Midbrain (tissue), 1 donor: ENCODE data around the gene CHL1.
"Not testable (repeated sequence)": the region's sequence is repeated elsewhere in the genome, so short reads cannot be mapped to it uniquely, and the experiment has no call there.

ENCODE experiments used
- DNase-seq: peaks from one replicate; lab custom pipeline; 2025; lab: John Stamatoyannopoulos, UW

CHL1 gene

DNA sequence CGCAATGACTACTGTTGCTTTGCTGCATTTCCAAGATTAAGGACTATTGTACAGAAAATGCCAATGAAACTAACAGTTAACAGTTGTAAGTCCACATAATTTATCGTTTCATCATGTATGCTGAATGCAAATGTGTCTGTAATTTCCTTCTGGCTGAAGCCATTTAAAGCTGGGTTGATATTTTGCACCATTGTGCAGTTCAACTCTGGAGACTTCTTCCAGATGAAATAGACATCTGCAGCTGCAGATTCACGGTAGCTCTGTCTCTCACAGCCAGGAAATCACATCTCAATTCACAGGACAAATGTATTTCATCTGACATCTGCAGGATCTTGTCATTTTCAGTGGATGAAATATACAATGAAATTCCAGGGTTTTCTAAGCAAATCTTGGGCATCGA, 145.4 kb downstream of the CHL1 start:
- no peak for DNase-seq

DNA sequence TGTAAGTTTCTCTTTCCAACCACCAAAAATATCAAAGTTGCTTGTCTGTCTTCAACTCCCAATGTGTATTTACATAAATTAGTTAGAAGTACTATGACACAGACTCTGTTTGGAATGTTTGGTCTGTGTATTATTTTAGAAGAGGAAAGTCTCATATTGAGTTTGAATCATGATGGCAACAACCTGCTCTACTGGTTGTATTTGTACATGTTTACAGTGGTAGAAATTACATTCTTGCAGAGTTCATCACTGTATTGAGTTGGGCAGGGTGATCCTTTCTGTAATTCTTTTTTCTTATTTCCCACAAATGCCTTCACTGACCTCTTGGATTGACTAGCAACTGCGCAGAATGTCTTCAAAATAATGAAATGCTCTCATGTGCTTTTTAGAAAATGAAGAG, 149.6 kb downstream of the CHL1 start:
- DNase-seq = no peak

DNA sequence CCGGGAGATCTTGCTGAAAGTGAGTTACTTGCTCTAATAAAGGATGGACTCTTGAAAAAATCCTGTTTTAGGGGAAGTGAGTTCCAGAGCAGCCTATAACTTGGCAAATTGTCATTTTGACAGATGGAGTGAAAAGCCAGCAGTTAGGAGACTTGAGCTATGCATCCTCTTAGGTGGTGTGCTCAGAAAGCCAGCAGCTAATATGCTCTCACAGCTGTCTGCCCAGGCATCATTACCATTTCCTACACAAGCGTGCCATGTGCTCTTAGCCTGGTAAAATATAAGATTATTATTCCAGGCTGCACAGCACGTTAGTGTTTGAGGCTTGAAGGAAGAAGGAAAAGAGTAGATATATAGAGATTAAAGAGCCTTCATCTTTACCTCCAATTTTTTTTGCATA, 151.0 kb downstream of the CHL1 start:
- no peak for DNase-seq

DNA sequence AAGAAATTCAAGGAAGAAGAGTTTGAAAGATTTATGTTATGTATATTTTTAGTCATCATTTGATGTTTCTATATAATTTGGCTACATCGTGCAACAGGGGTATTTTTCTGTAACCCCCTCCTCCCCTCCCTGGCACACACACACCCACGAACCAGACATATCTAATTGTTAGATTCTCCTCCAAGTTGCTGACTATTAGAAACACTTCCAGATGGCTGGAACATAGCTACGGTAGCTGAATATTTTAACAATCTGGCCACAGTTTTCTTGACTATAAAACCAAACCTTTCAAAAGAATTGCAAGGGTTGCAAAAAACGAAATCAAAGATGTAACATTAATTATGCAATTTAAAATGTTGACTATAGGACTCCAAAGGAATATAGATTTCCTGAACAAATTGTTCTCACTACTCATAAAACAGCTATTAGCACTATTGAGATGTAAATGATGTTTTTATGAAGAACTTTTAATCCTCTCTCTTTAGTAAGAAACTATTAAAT, 154.4 kb downstream of the CHL1 start:
- no peak for DNase-seq

DNA sequence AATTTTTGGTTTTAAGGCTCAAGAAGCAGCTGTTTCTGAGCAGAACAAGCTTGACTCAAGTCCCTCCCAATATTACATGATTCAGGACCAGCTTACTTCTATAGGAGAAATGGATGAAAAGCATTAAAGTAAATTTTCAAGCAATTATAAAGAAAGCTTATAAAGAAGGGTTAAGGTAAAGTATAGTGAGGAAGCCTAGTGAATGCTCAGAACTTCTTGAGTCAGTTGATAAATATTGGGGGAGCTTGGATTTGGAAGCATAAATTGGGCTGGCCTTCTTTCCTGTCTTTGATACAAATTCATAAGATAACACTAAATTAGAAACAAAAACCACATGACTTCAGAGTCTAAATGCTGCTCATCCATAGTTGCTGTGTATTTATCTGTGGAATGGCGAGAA, 156.0 kb downstream of the CHL1 start:
- DNase-seq = no peak

DNA sequence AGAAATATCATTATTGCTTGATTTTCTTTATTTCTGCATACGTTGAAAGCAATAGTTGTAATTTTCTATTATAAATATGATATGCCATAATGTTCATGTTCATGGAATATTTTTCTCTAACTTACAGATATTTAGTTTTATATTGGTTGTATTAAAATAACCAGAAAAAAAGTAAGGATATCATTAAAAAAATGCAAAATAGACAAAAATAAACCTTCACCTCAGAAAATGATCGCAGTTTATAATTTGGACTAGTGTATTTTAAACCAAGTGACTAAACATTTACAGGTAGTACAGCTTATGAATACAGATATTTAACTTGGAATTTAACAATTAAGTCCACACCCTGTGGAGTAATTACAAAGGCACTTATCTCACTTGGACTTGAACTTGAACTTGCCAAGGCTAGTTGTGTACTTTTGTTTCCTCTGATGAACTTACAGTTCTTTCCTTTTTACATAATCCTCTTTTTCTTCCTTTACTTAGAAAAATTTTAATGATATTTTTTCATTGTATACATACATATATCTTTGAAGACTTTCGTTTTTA, 156.7 kb downstream of the CHL1 start:
- DNase-seq = no peak

DNA sequence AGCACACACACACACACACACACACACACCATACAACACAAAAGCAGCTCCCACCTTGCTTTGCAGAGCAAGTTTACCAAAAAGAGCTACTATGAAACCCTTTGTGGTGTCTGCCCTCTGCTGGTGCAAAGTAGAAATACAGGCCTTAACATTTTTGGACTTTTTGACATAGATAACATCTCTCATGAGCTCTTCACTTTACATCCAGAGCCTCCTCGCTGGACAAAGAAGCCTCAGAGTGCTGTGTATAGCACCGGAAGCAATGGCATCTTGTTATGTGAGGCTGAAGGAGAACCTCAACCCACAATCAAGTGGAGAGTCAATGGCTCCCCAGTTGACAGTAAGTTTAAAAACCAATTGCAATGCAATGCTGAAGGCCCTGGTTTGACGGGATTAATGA, 157.9 kb downstream of the CHL1 start:
- DNase-seq = peak; percentile 69

DNA sequence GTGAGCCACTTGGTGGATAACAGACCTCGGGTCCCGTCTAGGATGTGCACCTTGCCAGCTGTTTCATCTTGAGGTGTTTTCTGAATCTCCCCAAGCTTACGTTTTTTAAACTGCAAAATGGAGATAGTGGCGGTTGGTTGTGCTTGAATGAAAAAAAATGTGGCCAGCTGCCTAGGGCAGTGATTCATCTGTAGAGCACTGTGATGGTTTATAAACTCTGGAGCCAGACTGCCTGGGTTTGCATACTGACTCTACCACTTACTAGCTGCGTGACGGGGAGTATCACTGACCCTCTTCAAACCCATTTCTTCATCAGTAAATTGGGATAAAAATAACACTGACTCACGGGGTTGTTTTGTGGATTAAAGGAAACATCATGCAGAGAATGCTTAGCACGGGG, 159.1 kb downstream of the CHL1 start:
- no peak for DNase-seq

DNA sequence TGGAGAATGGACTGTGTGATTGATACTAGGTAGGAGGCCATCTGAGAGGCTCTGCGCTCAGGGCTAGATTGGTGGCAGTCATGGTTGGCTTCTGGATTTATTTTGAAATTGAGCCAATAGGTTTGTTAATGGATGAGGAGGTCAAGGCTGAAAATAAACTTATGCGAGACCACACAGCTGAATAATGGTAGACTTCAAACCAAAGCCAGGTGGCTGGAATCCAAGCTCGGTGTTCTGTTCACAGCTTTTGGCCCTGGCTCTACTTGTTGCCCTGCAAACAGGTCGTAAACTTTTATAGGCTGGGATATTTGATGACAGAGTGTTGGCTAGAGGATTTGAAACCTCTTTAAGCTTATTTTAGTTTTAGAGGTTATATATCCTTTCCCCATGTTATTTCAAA, 160.4 kb downstream of the CHL1 start:
- DNase-seq = no peak

DNA sequence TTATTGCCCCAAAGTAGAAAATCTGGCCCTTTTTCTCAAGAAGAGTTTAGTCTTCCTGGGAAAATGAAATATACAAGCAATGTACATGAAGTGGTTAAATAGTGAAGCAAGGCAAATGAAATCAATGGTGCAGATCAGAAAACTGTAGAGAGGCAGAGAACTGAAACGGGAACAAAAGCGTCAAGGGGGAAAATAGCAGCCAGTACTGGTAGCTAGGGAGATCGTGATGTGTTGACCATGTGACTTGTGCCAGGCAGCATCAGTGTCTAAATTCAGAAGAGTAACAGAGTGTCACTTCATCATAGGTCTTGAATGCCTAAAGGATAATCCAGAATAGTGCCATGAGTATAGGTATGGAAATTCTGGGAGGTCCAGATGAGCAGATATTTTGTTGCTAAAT, 163.1 kb downstream of the CHL1 start:
- no peak for DNase-seq

DNA sequence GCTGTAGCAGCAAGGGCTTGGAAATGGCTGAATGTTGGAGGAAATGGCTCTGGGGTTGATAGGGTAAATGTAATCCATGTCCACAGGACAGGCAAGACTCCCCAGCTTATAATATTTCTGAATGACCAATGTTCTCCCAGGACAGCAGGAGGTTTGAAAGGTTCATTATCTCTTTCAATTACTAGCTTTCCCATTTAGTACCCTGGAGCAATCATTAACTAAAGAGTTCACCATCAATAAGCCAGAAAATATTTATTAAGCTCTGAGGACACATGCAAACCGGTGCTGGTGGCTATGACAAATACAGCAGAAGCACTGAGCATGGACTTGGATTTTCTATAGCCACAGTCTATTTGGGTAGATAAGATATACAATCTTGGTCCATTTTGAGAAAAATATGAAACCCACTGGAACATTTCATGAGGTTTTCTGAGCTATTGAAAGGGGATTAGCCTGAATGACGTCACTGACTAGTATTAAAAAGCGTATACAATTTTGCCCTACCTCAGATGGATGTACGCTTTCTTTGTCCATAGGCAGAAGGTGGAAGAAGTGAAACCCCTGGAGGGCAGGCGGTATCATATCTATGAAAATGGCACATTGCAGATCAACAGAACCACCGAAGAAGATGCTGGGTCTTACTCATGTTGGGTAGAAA, 166.2 kb downstream of the CHL1 start:
- DNase-seq = no peak

DNA sequence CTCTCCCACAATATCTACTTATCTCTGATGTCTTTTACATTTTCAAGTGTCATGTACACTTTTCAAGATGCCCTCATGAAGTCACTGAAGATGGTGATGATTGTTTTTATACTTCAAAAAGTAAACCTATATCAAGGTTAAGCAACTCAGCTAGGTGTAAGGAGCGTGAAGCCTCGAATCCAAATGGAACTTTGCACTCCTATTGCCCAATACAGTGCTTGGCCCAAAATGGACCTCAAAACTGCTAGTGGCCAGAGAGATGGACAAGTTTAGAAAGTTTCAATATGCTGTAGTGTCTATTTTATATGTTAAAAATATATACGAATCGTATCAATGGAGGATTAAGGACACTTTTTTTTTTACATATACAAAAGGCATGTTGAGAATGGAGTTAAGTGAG, 167.7 kb downstream of the CHL1 start:
- DNase-seq = no peak

DNA sequence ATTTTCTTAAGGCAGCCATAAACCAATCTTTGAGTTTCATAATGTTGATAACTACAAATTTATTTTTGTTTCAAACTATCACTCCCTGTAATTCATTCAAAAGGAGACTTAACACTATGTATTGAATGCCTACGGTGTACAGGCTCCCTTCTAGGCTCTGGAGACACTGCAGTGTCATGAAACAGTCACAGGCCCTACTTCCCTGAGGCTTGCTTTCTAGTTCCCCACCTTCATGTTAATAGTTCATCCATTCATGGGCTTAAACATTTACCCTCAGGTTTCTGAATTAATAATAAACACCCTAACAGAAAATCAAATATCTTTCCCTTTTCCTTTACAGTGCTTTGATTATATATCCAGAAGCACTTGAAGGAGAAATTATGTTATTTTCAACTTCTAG, 168.7 kb downstream of the CHL1 start:
- DNase-seq = no peak

DNA sequence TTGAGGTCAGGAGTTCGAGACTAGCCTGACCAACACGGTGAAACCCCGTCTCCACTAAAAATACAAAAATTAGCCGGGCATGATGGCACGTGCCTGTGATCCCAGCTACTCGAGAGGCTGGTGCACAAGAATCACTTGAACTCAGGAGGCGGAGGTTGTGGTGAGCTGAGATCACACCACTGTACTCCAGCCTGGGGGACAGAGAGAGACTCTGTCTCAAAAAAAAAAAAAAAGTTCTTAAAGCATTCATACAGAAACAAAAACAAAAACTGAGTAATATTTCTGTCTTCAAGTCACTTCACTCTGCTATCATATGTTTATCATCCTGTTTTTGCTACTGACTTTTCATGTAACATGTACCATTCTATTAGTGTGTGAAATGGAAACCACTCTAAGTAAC, 169.7 kb downstream of the CHL1 start:
- DNase-seq = not testable (repeated sequence)

DNA sequence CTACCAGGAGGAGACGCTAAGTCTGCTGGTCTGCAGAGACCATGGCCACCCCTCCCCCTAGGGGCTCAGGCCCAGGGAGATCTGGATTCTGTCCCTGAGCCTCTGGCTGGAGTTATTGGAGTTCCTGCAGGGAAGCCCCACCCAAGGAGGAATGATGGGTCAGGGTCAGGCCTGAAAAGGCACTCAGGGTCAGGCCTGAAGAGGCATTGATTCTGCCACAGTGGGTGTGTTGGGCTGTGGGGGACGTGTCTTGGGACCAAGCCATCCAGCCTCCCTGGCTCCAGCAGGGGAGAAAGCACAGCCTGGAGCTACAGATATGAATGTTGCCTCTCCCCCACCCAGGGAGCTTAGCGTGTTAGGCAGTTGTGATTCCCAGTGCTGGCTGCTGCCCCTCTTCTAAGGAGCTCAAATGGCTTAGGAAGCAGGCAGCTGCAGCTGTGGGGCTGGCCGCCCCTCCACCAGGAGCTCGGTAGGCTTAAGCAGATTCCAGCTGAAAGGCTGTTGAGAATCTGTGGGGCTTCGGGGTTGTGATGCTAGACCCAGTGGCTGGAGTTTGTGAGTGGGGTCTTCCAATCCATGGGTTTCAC, 176.7 kb downstream of the CHL1 start:
- no peak for DNase-seq

DNA sequence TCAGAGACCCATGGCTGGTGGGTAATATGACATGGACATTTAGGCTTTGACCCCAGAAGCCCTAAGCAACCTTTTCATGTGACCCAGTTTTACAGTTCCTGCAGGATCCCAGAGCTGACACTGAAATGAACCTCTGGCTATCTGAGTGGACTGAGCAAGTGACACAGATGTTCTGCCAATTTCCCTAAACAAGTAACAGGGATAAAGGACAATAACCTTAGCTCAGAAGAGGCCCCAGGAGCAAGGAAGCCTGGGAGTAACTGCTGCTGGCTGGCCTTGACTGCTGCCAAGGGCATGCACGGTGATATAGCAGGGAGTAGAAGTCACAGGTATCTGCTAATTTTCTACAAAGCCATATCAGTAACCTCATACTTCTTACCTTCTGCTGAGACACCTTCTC, 177.9 kb downstream of the CHL1 start:
- DNase-seq = no peak

DNA sequence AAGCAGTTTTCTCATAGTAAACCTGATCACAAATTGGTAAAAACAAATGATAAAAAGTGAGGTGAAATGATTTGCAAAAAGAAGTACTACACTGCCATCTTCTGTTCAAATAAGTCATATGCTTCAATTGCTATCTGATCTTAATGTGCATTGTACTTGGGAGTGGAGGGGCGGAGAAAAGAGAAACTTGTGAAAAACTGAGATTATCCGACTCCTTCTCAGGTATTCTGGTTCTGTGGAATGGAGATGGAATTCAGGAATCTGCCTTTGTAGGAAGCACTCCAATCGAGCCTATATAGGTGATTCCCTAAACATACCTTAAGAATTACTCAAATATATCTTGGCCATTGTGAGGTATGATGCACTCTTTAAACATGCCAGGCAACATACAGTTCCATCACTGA, 180.6 kb downstream of the CHL1 start:
- DNase-seq = no peak

DNA sequence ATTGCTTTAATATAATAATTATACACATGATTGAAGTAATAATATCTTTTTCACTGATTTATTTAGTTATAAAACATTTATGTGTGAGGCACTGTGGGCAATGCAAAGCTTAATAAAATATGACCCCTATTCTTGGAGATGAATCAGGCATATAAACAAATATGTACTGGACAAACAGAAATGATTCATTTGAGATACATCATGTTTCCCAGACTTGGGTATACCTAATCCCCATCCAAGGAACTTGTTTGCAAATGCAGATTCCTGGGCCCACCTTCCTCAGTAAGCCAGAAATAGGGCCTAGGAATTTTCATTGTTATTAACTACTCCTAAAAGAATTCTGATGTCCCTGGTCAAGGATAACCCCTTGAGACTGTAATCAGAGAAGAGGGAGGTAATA, 184.2 kb downstream of the CHL1 start:
- no peak for DNase-seq

DNA sequence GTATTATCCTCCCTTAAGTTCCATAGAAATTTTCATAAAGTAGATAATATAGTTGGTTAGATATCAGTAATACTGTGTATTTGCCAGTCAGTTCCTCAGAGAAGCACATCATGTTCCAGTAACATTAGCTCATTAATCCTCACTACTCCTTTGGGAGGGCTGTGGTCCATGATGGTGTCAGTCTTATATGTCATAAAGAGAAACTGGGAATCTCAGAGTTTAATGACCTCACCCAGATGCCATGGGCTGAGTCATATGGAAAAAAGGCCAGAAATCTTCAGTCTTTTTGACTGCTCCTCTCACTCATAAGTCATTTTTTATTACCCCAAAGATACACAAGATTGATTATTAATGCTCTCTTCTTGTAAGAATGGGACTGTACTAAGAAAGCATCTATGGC, 188.6 kb downstream of the CHL1 start:
- no peak for DNase-seq

DNA sequence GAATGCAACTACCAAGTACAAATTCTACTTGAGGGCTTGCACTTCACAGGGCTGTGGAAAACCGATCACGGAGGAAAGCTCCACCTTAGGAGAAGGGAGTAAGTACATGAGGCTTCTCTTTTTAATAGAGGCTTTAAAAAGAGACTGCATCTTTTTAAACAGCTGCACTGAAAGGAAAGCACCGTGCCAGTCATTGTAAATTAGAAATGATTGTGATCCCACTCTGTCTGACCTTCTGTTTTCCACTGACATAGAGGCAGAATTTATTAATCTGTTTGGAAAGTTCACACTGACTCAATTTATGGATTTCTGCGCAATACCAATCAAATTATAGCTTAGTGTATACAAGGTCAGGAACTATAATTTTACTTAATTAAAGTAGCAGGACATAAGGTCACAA, 198.2 kb downstream of the CHL1 start:
- no peak for DNase-seq

DNA sequence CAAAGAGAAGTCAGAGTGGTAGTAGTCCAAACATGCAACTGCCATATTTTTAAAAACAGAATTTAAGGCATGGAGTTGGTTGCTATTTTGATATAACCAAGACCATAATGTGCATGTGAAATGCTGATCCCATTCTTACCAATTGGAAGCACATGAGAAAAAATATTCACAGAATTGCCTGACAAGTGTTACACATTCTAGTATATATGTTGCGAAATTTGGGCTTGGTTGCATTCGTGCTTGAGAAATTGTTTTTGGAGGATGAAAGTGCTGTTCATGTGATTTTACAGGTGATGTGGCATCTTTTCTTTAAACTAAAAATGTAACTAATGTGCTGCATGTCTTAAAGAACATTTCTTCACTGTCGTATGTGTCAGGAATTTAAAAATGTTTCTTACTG, 199.7 kb downstream of the CHL1 start:
- DNase-seq = no peak

DNA sequence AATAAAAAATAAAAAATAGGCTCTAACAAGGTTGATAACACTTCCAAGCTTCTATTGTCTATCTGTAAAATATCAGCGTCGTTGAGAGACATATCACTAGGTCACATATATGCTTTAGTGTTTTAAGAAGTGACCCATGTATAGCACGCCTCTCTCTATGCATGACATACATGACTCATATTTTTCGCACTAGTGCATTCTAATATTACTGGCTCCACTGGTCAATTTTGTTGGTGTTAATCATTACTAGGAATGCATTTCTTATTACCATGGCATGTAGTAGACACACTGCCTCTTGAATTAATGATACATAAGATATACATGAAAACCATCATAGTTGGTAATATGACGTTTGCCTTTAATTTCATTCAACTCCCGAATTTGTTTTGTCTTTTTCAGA, 203.1 kb downstream of the CHL1 start:
- no peak for DNase-seq

DNA sequence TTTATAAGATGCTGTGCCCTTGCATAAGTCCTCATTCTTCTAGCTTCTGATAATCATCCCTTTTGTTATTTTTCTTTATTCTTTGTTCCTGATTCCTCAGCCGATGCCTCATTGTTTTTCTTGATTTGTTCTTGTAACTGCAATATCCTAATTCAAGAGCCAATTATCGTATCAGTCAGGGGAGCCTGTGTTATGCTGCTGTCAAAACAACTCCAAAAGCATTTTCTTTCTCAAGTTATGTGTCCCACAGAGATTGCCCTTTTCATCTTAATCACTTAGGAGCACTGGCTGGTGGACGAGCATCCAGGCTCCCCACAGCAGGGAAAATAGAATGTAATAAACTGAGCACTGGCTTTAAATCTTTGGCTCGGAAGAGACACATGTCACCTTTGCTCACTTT, 207.3 kb downstream of the CHL1 start:
- DNase-seq = no peak

DNA sequence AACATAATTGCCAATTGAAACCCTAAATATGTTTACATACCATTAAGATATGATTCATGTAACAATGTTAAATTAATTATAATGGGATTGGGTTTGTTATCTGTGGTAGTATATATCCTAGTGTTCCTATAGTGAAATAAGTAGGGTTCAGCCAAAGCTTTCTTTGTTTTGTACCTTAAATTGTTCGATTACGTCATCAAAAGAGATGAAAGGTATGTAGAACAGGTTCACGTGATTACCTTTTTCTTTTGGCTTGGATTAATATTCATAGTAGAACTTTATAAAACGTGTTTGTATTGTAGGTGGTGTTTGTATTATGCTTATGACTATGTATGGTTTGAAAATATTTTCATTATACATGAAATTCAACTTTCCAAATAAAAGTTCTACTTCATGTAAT, 212.4 kb downstream of the CHL1 start:
- no peak for DNase-seq
